Testis (tissue), 3 donors: ENCODE measurements around the gene PCDHB12. TPM values are rescaled to one million over a fixed set of nuclear protein-coding genes. Genes with fewer than 3 reads are reported as not detected.
A peak's percentile ranks its signal among the peaks of the same experiment; 100 is the strongest.
"Not testable (repeated sequence)": the region's sequence is repeated elsewhere in the genome, so short reads cannot be mapped to it uniquely, and the experiment has no call there.

ENCODE experiments used
- DNase-seq: peaks from one replicate; pipeline ENCODE4 v3.0.0-alpha.2; 2019
- H3K27ac ChIP-seq, 2 donors: fragments of 200-600 bp; sonication (generic); one replicate each; pipeline ENCODE4 v1.5.1; 2019
- H3K27me3 ChIP-seq: fragments of 200-600 bp; sonication (generic); one replicate; pipeline ENCODE4 v1.5.1; 2019
- H3K36me3 ChIP-seq: fragments of 200-600 bp; sonication (generic); one replicate; pipeline ENCODE4 v1.5.1; 2017; ENCODE audit warnings: low read depth; ENCODE audit errors: missing control alignments
- H3K4me1 ChIP-seq: fragments of 200-600 bp; sonication (generic); one replicate; pipeline ENCODE4 v1.5.1; 2019
- H3K4me3 ChIP-seq, 2 donors: fragments of 200-600 bp; sonication (generic); one replicate each; pipeline ENCODE4 v1.5.1; 2017 to 2019
- H3K9me3 ChIP-seq: fragments of 200-600 bp; sonication (generic); one replicate; pipeline ENCODE4 v1.5.1; 2017
- CTCF ChIP-seq, 3 experiments: fragments of 450-650 bp in 2 of 3; fragments of 200-600 bp in 1 of 3; sonication (generic) in 1 of 3; IDR thresholded peaks; one replicate each; pipeline ENCODE4 v1.5.1; 2016 to 2019; ENCODE audit warnings: antibody characterized with exemption in 3 of 3, mild to moderate bottlenecking in 2 of 3, moderate library complexity in 1 of 3
- POLR2A ChIP-seq: fragments of 450-650 bp; IDR thresholded peaks from one replicate; pipeline ENCODE4 v1.6.1; 2017; ENCODE audit warnings: antibody characterized with exemption, mild to moderate bottlenecking, moderate library complexity
- WGBS, 2 donors: methylation state at CpG; one replicate each; pipeline ENCODE4 v1.1.5; 2018; 5-methylcytosine and 5-hydroxymethylcytosine counted together
- intact Hi-C: fragments of 100-400 bp; cut with DNase I; formaldehyde crosslinking; loops from one replicate; pipeline ENCODE4 v1.15.1; 2023; ENCODE audit warnings: low total_unique reads
- polyA plus RNA-seq: library from polyadenylated mRNA; stranded (reverse); fragments of 350-450 nt; fragmentation: Illumina TruSeq; extraction: RNeasy Lipid Tissue Mini Kit (QIAGEN cat#74804); gene quantifications from one replicate; pipeline ENCODE4 v1.2.3, GENCODE V29; 2014; ENCODE audit warnings: low read depth, low replicate concordance; ENCODE audit not compliant: insufficient read depth
- total RNA-seq, 2 donors: library from RNA; depleted of rRNA; stranded (reverse); fragments of >200 nt; gene quantifications; one replicate each; pipeline ENCODE4 v1.2.3, GENCODE V29; 2016

Gene PCDHB12
- total and polyA plus RNA-seq, 3 donors from 2014 or later, result 1.4 to 6.5 (median 6.1) TPM

- H3K9me3 ChIP-seq, result no peaks in the 10 kb centered on the region
- intact Hi-C loops, result no loop called here
- no peak within 1 kb of the TSS for H3K27ac ChIP-seq
- no peak within 1 kb of the TSS for H3K4me3 ChIP-seq
- no peaks in the 10 kb centered on the region for H3K27me3 ChIP-seq
- H3K36me3 ChIP-seq, result no peaks in the 10 kb centered on the region
- no peaks in the 10 kb centered on the region for H3K4me1 ChIP-seq
- WGBS, 2 donors, result 23 to 40% methylated on average over 20 to 21 of the region's 21 CpGs
- TF ChIP-seq CTCF (IDR thresholded peaks at IDR 0.05) (peak in 1 of 3 experiments; percentile 31), POLR2A (no peak)
- no peak for DNase-seq
These were observed 8.9 kb upstream of the PCDHB12 start, which contains the start of gene PCDHB11 for GRCh38 chr5:141199359-141200235. PCDHB11 (plus strand) TSS chr5:141199627; CDS start chr5:141199775, 148 bp downstream.

DNA sequence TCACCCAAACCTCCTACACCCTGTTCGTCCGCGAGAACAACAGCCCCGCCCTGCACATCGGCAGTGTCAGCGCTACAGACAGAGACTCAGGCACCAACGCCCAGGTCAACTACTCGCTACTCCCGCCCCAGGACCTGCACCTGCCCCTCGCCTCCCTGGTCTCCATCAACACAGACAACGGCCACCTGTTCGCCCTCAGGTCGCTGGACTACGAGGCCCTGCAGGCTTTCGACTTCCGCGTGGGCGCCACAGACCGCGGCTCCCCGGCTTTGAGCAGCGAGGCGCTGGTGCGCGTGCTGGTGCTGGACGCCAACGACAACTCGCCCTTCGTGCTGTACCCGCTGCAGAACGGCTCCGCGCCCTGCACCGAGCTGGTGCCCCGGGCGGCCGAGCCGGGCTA lies 7.4 kb upstream of the PCDHB12 start:
- 20 to 25% methylated on average over 9 to 26 of the region's 38 CpGs for WGBS, 2 donors
- intact Hi-C loops, H3K4me3 ChIP-seq, DNase-seq, H3K4me1 ChIP-seq, H3K9me3 ChIP-seq, H3K27ac ChIP-seq, H3K27me3 ChIP-seq, H3K36me3 ChIP-seq: not testable (repeated sequence)

DNA sequence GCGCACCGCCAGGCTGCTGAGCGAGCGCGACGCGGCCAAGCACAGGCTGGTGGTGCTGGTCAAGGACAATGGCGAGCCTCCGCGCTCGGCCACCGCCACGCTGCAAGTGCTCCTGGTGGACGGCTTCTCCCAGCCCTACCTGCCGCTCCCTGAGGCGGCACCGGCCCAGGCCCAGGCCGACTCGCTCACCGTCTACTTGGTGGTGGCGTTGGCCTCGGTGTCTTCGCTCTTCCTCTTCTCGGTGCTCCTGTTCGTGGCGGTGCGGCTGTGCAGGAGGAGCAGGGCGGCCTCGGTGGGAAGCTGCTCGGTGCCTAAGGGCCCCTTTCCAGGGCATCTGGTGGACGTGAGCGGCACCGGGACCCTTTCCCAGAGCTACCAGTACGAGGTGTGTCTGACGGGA lies 6.9 kb upstream of the PCDHB12 start:
- DNase-seq, H3K4me3 ChIP-seq, H3K27me3 ChIP-seq, H3K4me1 ChIP-seq, H3K36me3 ChIP-seq, H3K27ac ChIP-seq, intact Hi-C loops, H3K9me3 ChIP-seq: not testable (repeated sequence)
- WGBS, 2 donors, result 15 to 18% methylated on average over 16 to 28 of the region's 35 CpGs

DNA sequence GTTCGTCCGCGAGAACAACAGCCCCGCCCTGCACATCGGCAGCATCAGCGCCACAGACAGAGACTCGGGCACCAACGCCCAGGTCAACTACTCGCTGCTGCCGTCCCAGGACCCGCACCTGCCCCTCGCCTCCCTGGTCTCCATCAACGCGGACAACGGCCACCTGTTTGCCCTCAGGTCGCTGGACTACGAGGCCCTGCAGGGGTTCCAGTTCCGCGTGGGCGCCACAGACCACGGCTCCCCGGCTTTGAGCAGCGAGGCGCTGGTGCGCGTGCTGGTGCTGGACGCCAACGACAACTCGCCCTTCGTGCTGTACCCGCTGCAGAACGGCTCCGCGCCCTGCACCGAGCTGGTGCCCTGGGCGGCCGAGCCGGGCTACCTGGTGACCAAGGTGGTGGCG lies 1.8 kb downstream of the PCDHB12 start:
- H3K9me3 ChIP-seq, H3K4me1 ChIP-seq, H3K4me3 ChIP-seq, intact Hi-C loops, H3K27ac ChIP-seq, DNase-seq, H3K27me3 ChIP-seq, H3K36me3 ChIP-seq: not testable (repeated sequence)
- WGBS, 2 donors, result 30 to 54% methylated on average over 15 to 17 of the region's 39 CpGs

DNA sequence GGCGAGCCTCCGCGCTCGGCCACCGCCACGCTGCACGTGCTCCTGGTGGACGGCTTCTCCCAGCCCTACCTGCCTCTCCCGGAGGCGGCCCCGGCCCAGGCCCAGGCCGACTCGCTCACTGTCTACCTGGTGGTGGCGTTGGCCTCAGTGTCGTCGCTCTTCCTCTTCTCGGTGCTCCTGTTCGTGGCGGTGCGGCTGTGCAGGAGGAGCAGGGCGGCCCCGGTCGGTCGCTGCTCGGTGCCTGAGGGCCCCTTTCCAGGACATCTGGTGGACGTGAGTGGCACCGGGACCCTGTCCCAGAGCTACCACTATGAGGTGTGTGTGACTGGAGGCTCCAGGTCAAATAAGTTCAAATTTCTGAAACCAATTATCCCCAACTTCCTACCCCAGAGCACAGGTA lies 2.3 kb downstream of the PCDHB12 start:
- H3K36me3 ChIP-seq, intact Hi-C loops, DNase-seq, H3K27me3 ChIP-seq, H3K27ac ChIP-seq, H3K9me3 ChIP-seq, H3K4me3 ChIP-seq, H3K4me1 ChIP-seq: not testable (repeated sequence)
- 17 to 26% methylated on average over 2 to 23 of the region's 27 CpGs for WGBS, 2 donors

DNA sequence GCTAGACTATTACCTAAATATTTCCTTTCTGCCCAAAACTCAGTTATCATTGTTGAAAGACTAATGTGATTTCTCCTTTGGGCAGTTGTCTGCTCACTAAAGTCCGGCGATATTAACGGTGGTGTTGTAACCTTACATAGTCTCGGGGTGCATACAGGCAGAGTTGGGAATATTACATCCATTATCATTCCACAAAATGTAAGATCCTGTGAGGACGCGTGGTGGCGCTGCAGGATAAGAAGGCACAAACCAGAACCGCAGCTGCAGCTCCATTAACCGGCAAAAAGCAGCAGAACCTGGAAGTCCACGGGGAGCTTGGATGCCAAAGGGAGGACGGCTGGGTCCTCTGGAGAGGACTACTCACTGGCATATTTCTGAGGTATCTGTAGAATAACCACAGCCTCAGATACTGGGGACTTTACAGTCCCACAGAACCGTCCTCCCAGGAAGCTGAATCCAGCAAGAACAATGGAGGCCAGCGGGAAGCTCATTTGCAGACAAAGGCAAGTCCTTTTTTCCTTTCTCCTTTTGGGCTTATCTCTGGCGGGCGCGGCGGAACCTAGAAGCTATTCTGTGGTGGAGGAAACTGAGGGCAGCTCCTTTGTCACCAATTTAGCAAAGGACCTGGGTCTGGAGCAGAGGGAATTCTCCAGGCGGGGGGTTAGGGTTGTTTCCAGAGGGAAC lies 5.3 kb downstream of the PCDHB12 start, which contains the start of gene PCDHB13:
Gene PCDHB13 (plus strand): TSS at position 264 of the 684 bp plus-strand sequence. CDS start 205 bp downstream, at position 469.
- H3K9me3 ChIP-seq, H3K27ac ChIP-seq, H3K36me3 ChIP-seq, H3K4me1 ChIP-seq, intact Hi-C loops, H3K4me3 ChIP-seq, H3K27me3 ChIP-seq: not testable (repeated sequence)
- peak; percentile 87 for DNase-seq
- 3 to 4% methylated on average over 13 of the region's 18 CpGs for WGBS, 2 donors
- peak; percentile 30 to 58 (median 36) for TF ChIP-seq CTCF (IDR thresholded peaks at IDR 0.05)

DNA sequence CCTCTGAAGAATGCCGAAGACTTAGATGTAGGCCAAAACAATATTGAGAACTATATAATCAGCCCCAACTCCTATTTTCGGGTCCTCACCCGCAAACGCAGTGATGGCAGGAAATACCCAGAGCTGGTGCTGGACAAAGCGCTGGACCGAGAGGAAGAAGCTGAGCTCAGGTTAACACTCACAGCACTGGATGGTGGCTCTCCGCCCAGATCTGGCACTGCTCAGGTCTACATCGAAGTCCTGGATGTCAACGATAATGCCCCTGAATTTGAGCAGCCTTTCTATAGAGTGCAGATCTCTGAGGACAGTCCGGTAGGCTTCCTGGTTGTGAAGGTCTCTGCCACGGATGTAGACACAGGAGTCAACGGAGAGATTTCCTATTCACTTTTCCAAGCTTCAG lies 6.1 kb downstream of the PCDHB12 start:
- H3K27me3 ChIP-seq, H3K9me3 ChIP-seq, intact Hi-C loops, H3K27ac ChIP-seq, H3K4me3 ChIP-seq, H3K4me1 ChIP-seq, DNase-seq, H3K36me3 ChIP-seq: not testable (repeated sequence)
- WGBS, 2 donors, result 39 to 41% methylated on average over 11 to 12 of the region's 12 CpGs

DNA sequence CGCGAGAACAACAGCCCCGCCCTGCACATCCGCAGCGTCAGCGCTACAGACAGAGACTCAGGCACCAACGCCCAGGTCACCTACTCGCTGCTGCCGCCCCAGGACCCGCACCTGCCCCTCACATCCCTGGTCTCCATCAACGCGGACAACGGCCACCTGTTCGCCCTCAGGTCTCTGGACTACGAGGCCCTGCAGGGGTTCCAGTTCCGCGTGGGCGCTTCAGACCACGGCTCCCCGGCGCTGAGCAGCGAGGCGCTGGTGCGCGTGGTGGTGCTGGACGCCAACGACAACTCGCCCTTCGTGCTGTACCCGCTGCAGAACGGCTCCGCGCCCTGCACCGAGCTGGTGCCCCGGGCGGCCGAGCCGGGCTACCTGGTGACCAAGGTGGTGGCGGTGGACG lies 7.0 kb downstream of the PCDHB12 start:
- 27% methylated on average over 26 of the region's 40 CpGs; no CpG with 5 or more reads in 1 of the 2 donors for WGBS, 2 donors
- H3K4me1 ChIP-seq, intact Hi-C loops, H3K9me3 ChIP-seq, H3K27ac ChIP-seq, H3K36me3 ChIP-seq, H3K4me3 ChIP-seq, DNase-seq, H3K27me3 ChIP-seq: not testable (repeated sequence)

GRCh38 chr5:141216035-141216434 lies 7.5 kb downstream of the PCDHB12 start:
- intact Hi-C loops, H3K36me3 ChIP-seq, DNase-seq, H3K4me1 ChIP-seq, H3K4me3 ChIP-seq, H3K27me3 ChIP-seq, H3K27ac ChIP-seq, H3K9me3 ChIP-seq: not testable (repeated sequence)
- WGBS, 2 donors, result 21 to 50% methylated on average over 1 to 14 of the region's 26 CpGs
